HG02798 (cell line): ENCODE data around the gene BMX.

ENCODE experiments used
- ATAC-seq: cut with Tn5 transposase; IDR thresholded peaks from one replicate; pipeline ENCODE4 v1.9.1; 2021; ENCODE audit warnings: mild to moderate bottlenecking; ENCODE audit not compliant: unreplicated experiment, poor library complexity

The BMX gene

DNA sequence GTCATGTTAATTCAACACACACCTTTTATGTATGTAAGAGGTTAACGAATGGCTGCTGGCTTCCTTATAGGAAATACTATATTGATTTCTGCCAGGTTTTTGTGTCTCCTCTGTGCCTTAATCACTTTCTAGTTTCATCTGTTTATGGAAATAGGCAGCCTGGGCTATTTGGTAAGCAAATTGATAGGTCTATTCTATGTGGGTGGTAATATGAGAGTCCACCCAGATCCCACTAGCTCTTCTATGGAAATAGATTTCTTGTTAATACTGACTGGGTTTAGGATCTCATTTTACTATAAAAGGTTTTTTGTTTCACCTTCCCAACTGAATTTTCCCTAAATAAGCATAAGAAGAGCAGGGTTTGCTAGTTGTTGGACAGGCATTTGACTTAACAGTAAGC lies 4.1 kb downstream of the BMX start:
- ATAC-seq, result no peak

- ATAC-seq, result no peak
These were observed 4.5 kb downstream of the BMX start for GRCh38 chrX:15505101-15505500.

DNA sequence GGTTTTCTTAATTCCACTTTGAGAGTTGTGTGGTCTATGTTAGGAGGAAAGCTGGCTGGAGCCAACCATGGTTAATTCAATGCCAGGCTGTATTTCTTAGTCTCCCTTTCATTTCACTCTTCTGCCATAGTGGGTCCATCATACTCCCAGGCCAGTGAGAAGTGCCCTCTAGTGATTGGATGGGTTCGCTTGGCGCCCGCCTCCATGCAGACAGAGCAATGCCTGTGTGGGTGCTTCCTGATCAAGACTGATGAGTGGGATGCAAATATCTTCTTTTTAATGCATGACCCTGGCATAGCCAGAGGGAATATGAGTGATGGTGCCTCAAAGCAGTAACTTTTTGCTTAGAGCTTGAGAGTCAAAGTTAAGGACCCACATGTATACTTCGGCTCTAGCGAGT lies 6.4 kb downstream of the BMX start:
- no peak for ATAC-seq

DNA sequence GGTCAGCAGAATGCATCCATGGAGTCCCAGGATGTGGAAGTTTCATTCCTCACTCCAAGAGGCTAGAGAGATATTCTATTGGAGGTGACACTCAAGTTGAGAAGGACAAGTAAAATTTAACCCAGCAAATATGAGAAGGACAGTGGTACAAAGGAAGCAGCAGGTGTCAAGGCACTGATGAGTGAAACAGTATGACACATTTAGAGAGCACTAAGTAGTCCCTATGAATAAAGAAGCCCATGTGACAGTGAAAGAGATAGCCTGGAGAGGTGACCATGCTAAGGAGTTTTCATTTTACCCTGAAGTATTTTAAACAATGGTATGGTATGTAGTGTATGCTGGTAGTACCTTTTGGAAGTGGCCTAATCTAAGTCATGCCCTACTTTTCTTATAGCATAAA lies 9.2 kb downstream of the BMX start:
- no peak for ATAC-seq

DNA sequence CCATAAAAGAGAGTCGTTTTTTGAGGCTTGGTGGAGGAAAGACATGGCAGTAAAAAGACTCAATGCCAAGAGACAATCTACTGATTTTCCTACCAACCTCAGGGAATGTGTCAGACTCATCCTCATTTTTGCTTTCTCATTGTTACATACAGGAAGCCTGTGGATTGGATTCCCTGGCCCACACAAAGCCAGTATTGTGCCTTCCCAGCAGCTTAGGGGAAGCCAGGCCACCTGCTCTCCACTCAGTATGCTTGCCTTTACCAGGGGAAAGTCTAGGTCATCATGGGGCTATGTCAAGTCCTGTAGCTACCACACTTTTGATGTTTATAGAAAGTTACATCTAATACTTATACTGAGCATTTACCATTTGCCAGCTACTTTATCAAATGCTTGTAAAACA lies 11.0 kb downstream of the BMX start:
- ATAC-seq, result no peak

DNA sequence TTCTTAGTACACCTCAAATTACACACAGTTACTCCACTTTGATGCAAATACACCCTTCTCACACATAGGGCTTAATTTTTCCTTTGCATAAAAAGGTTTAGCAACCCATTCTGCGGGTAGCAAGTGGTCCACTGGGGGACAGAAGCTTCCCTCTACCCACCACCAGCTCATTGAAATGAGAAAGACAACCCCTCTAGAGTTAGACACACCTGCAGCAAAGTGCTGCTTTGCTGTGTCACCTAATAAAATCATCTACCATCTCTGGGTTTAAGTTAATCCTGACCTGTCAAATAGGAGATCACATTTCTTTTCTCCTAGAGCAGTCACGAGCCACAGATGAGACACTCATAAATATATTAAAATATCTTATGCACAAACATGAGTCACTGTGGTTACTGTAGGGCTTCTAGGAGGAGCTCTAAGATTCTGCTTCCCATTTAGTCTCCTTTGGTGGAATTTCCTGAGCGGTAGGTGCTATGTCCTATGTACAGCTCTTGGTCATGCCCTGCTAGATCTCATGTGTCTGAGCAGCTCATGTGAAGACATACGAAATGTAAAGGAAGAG lies 11.9 kb downstream of the BMX start:
- ATAC-seq, result no peak

- no peak for ATAC-seq
These were observed 13.7 kb downstream of the BMX start for GRCh38 chrX:15514279-15514678.

- ATAC-seq, result no peak
These were observed 15.3 kb downstream of the BMX start for GRCh38 chrX:15515931-15516330.

DNA sequence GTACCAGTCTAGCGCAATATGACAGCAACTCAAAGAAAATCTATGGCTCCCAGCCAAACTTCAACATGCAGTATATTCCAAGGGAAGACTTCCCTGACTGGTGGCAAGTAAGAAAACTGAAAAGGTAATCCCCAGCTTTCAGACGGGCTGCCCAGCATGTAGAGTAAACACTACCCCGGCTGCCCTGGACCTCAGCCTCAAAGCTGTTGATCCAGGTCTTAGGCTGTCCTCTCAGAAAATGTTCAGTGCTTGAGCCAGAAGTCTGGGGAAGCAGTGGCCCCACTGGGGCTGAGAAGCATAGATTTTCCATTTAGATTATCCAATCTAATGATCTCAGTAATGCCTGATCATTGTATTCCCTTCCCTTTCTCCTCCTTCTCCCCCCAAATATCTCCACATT lies 21.9 kb downstream of the BMX start:
- no peak for ATAC-seq

- ATAC-seq, result no peak
These were observed 22.5 kb downstream of the BMX start for GRCh38 chrX:15523088-15523487.

- ATAC-seq, result no peak
These were observed 23.8 kb downstream of the BMX start for GRCh38 chrX:15524417-15524816.

DNA sequence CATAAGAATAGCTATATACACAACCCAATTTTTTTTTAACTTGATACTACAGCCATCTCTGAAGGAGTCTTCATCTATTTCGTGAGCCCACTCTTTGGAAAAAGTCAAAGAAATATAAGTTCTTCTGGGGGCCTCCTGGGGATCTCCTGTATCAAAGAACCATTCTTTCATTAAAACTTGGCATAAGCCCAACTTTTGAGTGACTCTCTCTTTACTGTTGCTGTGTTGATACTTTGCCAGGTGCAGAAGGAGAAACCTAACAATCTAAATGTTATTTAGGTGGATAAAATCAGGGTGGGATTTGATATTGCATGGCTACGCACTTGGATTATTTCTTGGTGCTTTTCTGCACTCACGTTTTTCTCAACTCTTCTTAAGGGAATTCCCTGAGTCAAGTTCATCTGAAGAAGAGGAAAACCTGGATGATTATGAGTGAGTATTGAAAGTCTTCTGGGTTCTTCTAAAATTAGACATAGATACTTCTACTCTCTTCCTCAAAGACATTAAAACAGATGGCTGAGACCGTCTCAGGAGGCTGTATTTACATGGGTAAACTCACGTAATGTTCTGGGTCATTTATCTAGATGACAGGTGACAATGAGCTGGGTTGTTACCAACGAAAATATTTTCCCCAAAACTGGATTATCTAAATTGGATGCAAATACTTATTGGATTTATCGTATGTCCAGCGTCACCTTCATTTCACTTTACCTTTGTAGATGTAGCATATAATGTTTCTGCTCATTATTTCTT lies 25.2 kb downstream of the BMX start:
- no peak for ATAC-seq

GRCh38 chrX:15529165-15529564 lies 28.6 kb downstream of the BMX start:
- ATAC-seq, result no peak

DNA sequence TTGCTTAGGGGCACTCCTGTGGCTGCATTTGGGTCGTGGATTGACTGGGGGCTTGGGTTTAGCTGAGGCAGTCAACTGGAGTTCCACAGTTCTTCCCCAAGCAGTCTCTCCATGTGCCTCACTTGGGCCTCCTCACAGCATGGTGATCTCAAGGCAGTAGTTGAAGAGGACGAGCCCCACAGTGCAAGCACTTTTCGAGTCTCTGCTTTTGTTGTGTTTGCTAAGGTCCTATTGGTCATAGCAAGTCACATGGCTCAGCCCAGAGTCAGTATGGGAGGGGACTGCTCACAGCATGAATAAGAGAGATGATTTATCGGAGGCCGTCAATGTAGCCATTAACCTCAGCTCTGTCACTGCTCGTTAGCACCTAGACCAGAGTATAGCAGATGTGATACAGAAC lies 29.7 kb downstream of the BMX start:
- no peak for ATAC-seq

DNA sequence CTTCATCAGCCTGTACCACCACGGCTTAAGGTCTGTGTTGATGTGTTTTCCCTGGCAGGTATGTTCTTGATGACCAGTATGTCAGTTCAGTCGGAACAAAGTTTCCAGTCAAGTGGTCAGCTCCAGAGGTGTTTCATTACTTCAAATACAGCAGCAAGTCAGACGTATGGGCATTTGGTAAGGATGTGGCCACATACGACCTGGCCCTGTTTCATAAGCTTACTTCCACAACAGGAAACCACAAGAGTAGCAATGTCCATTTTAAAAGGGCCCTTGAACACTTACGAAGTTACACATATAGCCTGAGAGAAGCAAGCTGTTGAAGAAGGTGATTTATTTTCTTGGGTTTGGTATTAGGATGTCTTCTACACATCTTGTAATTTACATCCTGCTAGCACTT lies 46.1 kb downstream of the BMX start:
- ATAC-seq, result no peak

- ATAC-seq, result no peak
These were observed 46.7 kb downstream of the BMX start for GRCh38 chrX:15547356-15547755.

DNA sequence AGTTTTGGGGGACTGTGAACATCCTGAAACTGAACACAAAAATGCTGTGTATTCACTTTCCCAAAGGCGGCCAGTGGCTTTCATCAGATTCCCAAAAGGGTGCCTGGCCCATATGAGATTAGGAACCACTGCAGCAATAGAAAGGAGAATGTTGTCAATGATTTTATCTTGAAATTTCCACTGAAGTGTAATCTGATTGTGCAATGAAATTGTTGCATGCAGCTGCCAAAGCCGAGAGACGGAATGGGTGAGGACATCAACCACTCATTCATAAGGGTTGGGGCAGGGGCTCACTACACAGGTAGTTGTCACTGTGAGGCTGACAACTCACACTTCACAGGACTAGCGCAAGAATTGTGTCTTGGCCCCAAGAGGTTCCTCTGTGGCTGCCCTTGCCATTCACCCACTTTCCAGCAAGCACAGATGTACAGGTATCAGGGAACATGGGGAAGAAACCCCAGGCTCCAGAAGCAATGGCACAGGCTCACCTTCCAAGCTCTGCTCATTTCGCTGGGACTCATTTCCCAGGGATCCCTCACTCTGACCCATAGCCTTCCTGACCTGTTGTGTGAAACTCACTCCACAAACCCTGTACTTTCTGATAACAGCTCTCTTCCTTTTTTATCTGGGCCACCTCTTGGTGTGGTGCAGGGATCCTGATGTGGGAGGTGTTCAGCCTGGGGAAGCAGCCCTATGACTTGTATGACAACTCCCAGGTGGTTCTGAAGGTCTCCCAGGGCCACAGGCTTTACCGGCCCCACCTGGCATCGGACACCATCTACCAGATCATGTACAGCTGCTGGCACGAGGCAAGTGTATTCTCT lies 48.8 kb downstream of the BMX start:
- ATAC-seq, result no peak

- ATAC-seq, result no peak
These were observed 58.6 kb downstream of the BMX start for GRCh38 chrX:15559227-15559626.

DNA sequence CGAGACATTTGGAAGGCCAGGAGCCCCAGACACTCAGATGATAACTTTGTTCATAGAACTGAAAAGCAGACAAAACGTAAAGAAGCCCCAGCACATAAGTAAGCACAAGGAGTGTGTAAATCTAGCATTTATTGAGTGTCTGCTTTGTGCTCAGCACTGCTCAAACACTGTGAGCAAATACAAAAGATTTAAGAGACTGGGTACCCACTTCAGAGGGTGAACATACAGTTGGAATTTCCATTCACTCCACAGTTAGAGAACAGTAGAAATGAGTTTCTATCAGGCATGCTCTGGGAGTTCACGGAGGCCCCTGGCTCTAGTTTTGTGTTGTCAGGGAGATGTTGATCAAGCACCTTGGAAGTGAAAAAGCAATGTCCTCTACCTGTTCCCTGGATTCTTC lies 60.3 kb downstream of the BMX start:
- no peak for ATAC-seq

GRCh38 chrX:15563056-15563455 lies 62.4 kb downstream of the BMX start:
- ATAC-seq, result no peak

- ATAC-seq, result peak; percentile 64
These were observed 64.5 kb downstream of the BMX start for GRCh38 chrX:15564981-15565579.
